BLaER1 (cell line): ENCODE measurements around the gene SLCO2B1.
A peak's percentile ranks its signal among the peaks of the same experiment; 100 is the strongest.

Source experiments
- H3K27ac ChIP-seq: shearing (Covaris generic); formaldehyde crosslinking; 2 replicates; pipeline ENCODE4 v1.8.1; 2022
- H3K27me3 ChIP-seq: shearing (Covaris generic); formaldehyde crosslinking; 2 replicates; pipeline ENCODE4 v1.8.1; 2022
- H3K36me3 ChIP-seq: shearing (Covaris generic); formaldehyde crosslinking; 2 replicates; pipeline ENCODE4 v1.8.1; 2022
- H3K4me1 ChIP-seq: shearing (Covaris generic); formaldehyde crosslinking; 2 replicates; pipeline ENCODE4 v1.8.1; 2022
- H3K4me2 ChIP-seq: shearing (Covaris generic); formaldehyde crosslinking; 2 replicates; pipeline ENCODE4 v1.8.1; 2022
- H3K4me3 ChIP-seq: shearing (Covaris generic); formaldehyde crosslinking; 2 replicates; pipeline ENCODE4 v1.8.1; 2022
- H3K9ac ChIP-seq: shearing (Covaris generic); formaldehyde crosslinking; 2 replicates; pipeline ENCODE4 v1.8.1; 2022
- H3K9me3 ChIP-seq: shearing (Covaris generic); formaldehyde crosslinking; 2 replicates; pipeline ENCODE4 v1.8.1; 2022
- H4K20me1 ChIP-seq: shearing (Covaris generic); formaldehyde crosslinking; 2 replicates; pipeline ENCODE4 v1.8.1; 2022
- Cebpa-rat ChIP-seq: shearing (Covaris generic); IDR thresholded peaks from 2 replicates; pipeline ENCODE4 v1.8.1; 2022

SLCO2B1 gene

GRCh38 chr11:75191330-75191717 lies 40.4 kb downstream of the SLCO2B1 start:
- Histone ChIP-seq H3K9me3 (no peaks in the 10 kb centered on the region), H3K4me2 (no peak overlapping the region), H3K4me1 (peaks cover 30% of the 10 kb centered on the region), H3K36me3 (no peaks in the 10 kb centered on the region), H3K4me3 (no peak overlapping the region), H3K9ac (no peak overlapping the region), H3K27me3 (no peaks in the 10 kb centered on the region), H3K27ac (no peak overlapping the region), H4K20me1 (no peaks in the 10 kb centered on the region)
- TF ChIP-seq Cebpa-rat: no peak

- no peak for TF ChIP-seq Cebpa-rat
- Histone ChIP-seq H3K4me2 (no peak overlapping the region), H3K27me3 (no peaks in the 10 kb centered on the region), H3K27ac (no peak overlapping the region), H3K4me1 (peaks cover 35% of the 10 kb centered on the region), H3K36me3 (no peaks in the 10 kb centered on the region), H4K20me1 (no peaks in the 10 kb centered on the region), H3K9ac (no peak overlapping the region), H3K9me3 (no peaks in the 10 kb centered on the region), H3K4me3 (no peak overlapping the region)
These were observed 42.4 kb downstream of the SLCO2B1 start for GRCh38 chr11:75193271-75193670.

DNA sequence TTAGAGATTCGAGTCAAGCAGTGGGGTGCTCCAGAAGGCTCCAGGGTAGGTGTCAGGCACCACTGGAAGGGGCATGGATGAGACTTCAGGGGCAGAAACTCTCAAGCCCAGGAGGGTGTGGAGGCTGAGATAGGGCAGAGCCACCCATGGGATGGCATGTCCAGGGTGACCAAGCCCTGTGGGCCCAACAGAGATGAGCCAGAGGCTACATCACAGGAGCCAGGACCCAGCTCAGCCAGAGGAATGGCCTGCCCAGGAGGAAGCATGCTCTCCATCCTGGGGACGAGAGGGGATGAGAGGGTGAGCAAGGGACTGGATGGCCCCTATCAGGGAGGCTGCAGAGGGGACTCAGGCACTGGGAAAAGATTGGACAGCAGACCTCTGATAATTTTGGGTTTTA lies 42.8 kb downstream of the SLCO2B1 start:
- Histone ChIP-seq H3K4me3 (no peak overlapping the region), H3K36me3 (no peaks in the 10 kb centered on the region), H3K4me1 (peaks cover 35% of the 10 kb centered on the region), H3K27me3 (no peaks in the 10 kb centered on the region), H3K9ac (no peak overlapping the region), H3K4me2 (peak overlapping the region; percentile 77), H3K9me3 (no peaks in the 10 kb centered on the region), H4K20me1 (no peaks in the 10 kb centered on the region), H3K27ac (no peak overlapping the region)
- TF ChIP-seq Cebpa-rat: no peak

GRCh38 chr11:75194147-75194546 lies 43.2 kb downstream of the SLCO2B1 start:
- no peak overlapping the region for H3K27ac ChIP-seq
- no peak for TF ChIP-seq Cebpa-rat
- no peaks in the 10 kb centered on the region for H3K36me3 ChIP-seq
- H3K9me3 ChIP-seq: no peaks in the 10 kb centered on the region
- no peaks in the 10 kb centered on the region for H3K27me3 ChIP-seq
- no peak overlapping the region for H3K9ac ChIP-seq
- no peak overlapping the region for H3K4me3 ChIP-seq
- peaks cover 35% of the 10 kb centered on the region for H3K4me1 ChIP-seq
- peak overlapping the region; percentile 77 for H3K4me2 ChIP-seq
- H4K20me1 ChIP-seq: no peaks in the 10 kb centered on the region

GRCh38 chr11:75195167-75195962 lies 44.5 kb downstream of the SLCO2B1 start:
- peak overlapping the region; percentile 49; the same call in 1 of the 2 replicates for H3K9ac ChIP-seq
- no peak for TF ChIP-seq Cebpa-rat
- H3K27me3 ChIP-seq: no peaks in the 10 kb centered on the region
- no peaks in the 10 kb centered on the region for H4K20me1 ChIP-seq
- H3K27ac ChIP-seq: peak overlapping the region; percentile 55
- no peaks in the 10 kb centered on the region for H3K36me3 ChIP-seq
- no peaks in the 10 kb centered on the region for H3K9me3 ChIP-seq
- H3K4me2 ChIP-seq: peak overlapping the region; percentile 77
- H3K4me3 ChIP-seq: no peak overlapping the region
- H3K4me1 ChIP-seq: peaks cover 35% of the 10 kb centered on the region

- H3K27ac ChIP-seq: no peak overlapping the region
- no peak for TF ChIP-seq Cebpa-rat
- H3K36me3 ChIP-seq: no peaks in the 10 kb centered on the region
- no peaks in the 10 kb centered on the region for H3K27me3 ChIP-seq
- no peak overlapping the region for H3K4me3 ChIP-seq
- H3K4me2 ChIP-seq: peak overlapping the region; percentile 77
- no peaks in the 10 kb centered on the region for H4K20me1 ChIP-seq
- no peak overlapping the region for H3K9ac ChIP-seq
- peaks cover 38% of the 10 kb centered on the region for H3K4me1 ChIP-seq
- no peaks in the 10 kb centered on the region for H3K9me3 ChIP-seq
These were observed 45.5 kb downstream of the SLCO2B1 start for GRCh38 chr11:75196426-75196825.

DNA sequence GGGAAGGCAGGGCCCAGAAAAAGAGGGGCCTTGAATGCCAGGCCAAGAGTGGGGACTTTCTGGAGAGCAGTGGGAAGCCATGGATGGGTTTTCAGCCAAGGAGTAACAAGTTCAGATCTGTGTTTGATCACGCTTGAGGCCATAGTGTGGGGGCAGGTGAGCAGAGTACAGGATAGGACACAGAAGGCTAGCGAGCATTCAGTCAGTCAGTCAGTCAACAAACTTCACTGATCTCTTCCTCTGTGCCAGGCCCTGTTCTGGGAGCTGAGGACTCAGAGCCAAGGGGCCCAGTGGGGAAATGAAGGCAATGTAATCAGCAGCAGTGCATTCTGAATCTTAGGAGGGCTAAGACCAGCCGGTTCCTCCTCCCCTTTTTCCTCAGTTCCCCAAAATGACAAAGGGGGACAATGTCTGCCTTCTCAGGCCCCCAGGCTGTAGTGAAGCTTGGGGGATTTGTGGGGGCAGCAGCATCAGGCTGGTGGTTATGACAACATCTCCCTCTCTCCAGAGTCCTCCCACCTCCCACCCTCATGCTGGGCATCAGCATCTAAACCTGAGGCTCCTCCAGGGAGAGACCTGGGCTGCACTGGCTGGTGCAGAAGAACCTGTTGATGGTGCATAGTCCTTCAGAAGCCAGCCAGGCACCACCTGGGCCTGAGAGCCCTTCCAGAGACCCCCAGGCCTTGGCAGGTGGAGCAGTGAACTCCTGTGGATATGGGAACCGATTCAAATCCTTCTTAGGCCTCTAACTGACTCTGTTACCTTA lies 46.8 kb downstream of the SLCO2B1 start:
- Histone ChIP-seq H3K27ac (no peak overlapping the region), H3K27me3 (no peaks in the 10 kb centered on the region), H4K20me1 (no peaks in the 10 kb centered on the region), H3K4me1 (peaks cover 41% of the 10 kb centered on the region), H3K9ac (no peak overlapping the region), H3K4me2 (no peak overlapping the region), H3K4me3 (no peak overlapping the region), H3K9me3 (no peaks in the 10 kb centered on the region), H3K36me3 (no peaks in the 10 kb centered on the region)
- no peak for TF ChIP-seq Cebpa-rat

DNA sequence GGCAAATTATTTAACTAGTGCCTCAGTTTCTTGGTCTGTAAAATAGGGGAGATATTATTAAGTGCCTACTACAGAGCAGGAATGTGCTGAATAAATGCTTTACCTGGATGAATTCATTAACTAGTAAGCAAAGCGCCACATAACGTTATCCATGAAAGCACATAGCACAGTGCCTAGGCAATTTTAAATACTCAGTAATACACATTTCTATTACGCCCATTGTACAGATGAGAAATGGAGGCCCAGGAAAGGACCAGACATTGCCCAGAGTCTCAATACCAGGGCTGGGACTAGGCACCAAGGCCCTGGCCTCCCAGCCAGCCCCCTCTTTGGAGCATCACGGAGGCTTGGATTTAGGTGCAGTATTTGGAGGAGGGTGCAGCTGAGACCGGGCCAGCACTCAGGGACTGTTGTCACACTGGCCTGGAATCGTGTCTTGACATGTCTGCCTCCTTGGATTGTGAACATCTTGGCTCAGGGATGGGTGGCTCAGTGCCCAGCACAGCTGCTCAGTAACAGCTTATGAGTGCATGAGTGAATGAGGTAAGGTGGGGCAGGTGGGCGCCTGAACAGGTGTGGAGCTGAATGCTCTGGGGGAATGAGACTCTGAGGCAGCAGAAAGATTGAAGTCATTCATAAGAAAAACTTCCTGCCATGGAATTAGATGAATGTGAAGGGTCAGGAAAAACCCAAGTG lies 47.5 kb downstream of the SLCO2B1 start:
- no peaks in the 10 kb centered on the region for H3K36me3 ChIP-seq
- no peak overlapping the region for H3K27ac ChIP-seq
- no peaks in the 10 kb centered on the region for H4K20me1 ChIP-seq
- no peak overlapping the region for H3K4me3 ChIP-seq
- H3K9me3 ChIP-seq: no peaks in the 10 kb centered on the region
- no peak overlapping the region for H3K9ac ChIP-seq
- peaks cover 41% of the 10 kb centered on the region for H3K4me1 ChIP-seq
- no peak for TF ChIP-seq Cebpa-rat
- H3K4me2 ChIP-seq: no peak overlapping the region
- no peaks in the 10 kb centered on the region for H3K27me3 ChIP-seq

DNA sequence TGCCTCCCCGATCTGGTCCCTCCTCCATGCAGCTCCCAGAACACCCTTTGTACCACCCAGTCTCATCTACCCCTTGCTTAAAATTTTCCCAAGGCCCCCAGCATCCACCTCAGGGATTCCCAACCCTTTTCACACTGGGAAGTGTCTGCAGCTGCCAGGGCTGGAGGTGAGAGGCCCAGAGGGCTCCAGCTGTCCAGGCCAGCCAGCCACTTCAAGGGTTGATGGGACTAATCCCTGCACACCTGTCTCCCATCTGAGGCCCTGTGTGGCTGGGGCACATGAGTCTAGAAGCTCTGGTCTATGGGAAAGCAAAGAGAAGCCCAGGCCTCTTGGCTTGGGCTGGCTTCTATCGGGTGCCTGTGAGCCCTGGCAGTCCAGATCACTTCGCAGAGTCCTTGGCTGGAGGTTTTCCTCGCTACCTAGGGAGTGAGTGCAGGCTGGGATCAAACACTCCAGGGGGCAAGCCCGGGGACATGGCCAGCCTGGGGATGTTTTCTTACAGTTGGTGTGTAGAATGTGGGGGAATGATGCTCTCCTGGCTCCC lies 48.6 kb downstream of the SLCO2B1 start:
- Histone ChIP-seq H4K20me1 (no peaks in the 10 kb centered on the region), H3K36me3 (no peaks in the 10 kb centered on the region), H3K27me3 (no peaks in the 10 kb centered on the region), H3K9me3 (no peaks in the 10 kb centered on the region), H3K27ac (no peak overlapping the region), H3K9ac (no peak overlapping the region), H3K4me2 (no peak overlapping the region), H3K4me3 (no peak overlapping the region), H3K4me1 (peaks cover 33% of the 10 kb centered on the region)
- no peak for TF ChIP-seq Cebpa-rat

DNA sequence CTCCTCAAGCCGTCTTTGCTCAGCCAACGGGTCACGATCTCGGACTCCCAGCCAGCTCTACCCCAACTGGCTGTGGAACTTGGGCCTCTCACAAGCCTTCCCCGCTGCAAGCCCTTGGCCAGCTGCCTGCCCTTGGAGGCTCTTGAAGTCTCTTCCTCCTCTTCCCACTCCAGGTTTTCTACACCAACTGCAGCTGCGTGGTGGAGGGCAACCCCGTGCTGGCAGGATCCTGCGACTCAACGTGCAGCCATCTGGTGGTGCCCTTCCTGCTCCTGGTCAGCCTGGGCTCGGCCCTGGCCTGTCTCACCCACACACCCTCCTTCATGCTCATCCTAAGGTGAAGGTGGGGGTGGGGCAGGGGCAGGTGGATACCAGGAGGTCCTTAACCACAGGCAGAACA lies 49.1 kb downstream of the SLCO2B1 start:
- TF ChIP-seq Cebpa-rat: no peak
- Histone ChIP-seq H3K27ac (no peak overlapping the region), H3K4me2 (no peak overlapping the region), H3K36me3 (no peaks in the 10 kb centered on the region), H4K20me1 (no peaks in the 10 kb centered on the region), H3K4me3 (no peak overlapping the region), H3K9ac (no peak overlapping the region), H3K9me3 (no peaks in the 10 kb centered on the region), H3K4me1 (peaks cover 32% of the 10 kb centered on the region), H3K27me3 (no peaks in the 10 kb centered on the region)
